ENCODE results near the gene SSR4. TPM values are rescaled to one million over a fixed set of nuclear protein-coding genes. Genes with fewer than 3 reads are reported as not detected.

Gene SSR4
- total and polyA plus RNA-seq, 2 of the 8 experiments (the other 6 are each of a cell fraction or from before 2014, with no cell fraction given): 168 to 642 TPM

DNA sequence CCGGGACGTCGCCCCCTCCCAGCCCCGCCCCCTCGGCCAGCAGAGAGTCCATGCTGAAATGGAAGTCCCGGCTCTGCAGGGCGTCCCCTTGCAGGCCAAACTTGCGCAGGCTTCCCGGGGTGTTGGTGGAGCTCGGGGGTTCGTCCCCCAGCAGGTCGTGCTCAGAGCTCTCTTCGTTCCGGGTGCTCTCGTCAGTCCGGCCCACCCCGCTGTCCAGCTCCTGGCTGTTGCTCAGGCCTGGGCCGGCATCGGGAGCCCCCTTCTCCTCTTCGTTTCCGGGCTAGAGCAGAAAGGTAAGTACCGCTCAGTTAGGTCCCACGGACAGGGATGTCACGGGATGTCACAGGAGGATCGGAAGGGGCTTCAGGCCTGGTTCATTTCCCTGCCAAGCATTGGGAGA lies 10.2 kb downstream of the SSR4 start (continued):
- TF ChIP-seq POLR2AphosphoS5 (IDR thresholded peaks at IDR 0.05; ENCODE audit: low read depth, low read length) (no peak), CHD2 (IDR thresholded peaks at IDR 0.05; ENCODE audit: low read length) (no peak), ZNF274 (IDR thresholded peaks at IDR 0.05; ENCODE audit: borderline replicate concordance, extremely low read depth, low read length) (no peak), POLR2A (IDR thresholded peaks at IDR 0.05; ENCODE audit: control extremely low read depth in 1 of 2, low read depth in 2 of 2, low read length in 2 of 2) (no peak), FOSL1 (IDR thresholded peaks at IDR 0.05; ENCODE audit: insufficient read depth, low read depth, low read length) (no peak)
- TF ChIP-seq, protein P1, sequence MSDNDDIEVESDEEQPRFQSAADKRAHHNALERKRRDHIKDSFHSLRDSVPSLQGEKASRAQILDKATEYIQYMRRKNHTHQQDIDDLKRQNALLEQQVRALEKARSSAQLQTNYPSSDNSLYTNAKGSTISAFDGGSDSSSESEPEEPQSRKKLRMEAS (IDR thresholded peaks at IDR 0.05): no peak

All from H1 (cell line).